Stimulated activated CD4-positive, alpha-beta T cell treated with anti-CD3 and anti-CD28 coated beads, Interleukin-4, amount 100 ng/mL, for 4 hours (primary cell): ENCODE measurements around the gene HMCN2.

Experiments
- DNase-seq, 2 experiments: peaks; one replicate each; pipeline ENCODE4 v3.0.0-alpha.2; 2020

The HMCN2 gene

DNA sequence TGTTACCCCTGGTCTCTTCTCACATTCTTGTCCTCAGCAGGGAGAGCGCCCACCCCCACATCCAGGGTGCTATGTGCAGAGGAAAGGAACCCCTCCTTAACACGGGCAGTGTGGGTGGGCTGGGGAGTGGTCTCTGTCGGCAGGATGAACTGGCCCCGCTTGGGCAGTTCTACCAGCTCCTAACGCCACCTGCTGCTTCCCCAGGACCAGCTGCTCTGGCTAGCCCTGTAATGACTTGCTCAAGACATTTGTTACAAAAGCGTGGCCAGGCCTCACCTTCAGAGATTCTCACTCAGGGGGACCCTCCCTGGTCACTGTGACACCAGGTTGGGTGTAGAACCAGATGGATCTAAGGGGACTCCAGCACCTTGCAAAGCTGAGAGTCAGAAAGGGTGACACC is 82.4 kb downstream of the HMCN2 start:
- no peak for DNase-seq

GRCh38 chr9:130348341-130348740 is 82.8 kb downstream of the HMCN2 start:
- no peak for DNase-seq

DNA sequence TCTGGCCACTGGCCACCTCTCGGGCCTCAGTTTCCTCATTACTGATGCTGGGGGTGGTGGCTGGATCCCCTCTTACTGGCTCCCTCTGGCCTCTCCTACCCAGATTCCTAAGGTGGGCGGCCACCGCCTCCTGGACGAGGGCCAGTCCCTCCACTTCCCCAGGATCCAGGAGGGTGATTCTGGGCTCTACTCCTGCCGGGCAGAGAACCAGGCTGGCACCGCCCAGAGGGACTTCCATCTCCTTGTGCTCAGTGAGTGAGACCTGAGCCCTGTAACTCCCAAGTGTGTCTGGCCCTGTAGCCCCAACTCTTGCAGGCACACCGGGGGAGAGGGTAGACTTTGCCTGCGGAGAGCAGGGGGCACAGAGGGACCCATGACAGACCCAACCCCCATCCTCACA is 83.3 kb downstream of the HMCN2 start:
- DNase-seq, result no peak

- DNase-seq, result no peak
Measured at GRCh38 chr9:130349398-130349797, 83.8 kb downstream of the HMCN2 start.

DNA sequence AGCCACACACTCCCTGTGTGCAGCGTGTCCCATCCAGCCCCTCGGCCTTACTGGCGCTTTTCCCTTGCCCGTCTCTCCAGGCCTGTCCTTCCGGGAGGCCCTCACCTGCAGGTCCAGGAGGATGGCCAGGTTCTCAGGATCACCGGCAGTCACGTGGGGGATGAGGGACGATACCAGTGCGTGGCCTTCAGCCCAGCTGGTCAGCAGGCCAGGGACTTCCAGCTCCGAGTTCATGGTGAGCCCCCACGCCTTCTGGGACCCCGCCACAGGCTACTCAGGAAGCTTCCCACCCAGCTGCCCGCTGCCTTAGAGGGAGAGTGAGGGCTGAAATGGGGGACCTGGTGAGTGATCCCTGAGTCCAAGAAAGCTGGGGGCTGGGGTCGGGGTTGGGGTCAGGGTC is 85.8 kb downstream of the HMCN2 start:
- no peak for DNase-seq

- no peak for DNase-seq
Measured at GRCh38 chr9:130352081-130352480, 86.5 kb downstream of the HMCN2 start.

DNA sequence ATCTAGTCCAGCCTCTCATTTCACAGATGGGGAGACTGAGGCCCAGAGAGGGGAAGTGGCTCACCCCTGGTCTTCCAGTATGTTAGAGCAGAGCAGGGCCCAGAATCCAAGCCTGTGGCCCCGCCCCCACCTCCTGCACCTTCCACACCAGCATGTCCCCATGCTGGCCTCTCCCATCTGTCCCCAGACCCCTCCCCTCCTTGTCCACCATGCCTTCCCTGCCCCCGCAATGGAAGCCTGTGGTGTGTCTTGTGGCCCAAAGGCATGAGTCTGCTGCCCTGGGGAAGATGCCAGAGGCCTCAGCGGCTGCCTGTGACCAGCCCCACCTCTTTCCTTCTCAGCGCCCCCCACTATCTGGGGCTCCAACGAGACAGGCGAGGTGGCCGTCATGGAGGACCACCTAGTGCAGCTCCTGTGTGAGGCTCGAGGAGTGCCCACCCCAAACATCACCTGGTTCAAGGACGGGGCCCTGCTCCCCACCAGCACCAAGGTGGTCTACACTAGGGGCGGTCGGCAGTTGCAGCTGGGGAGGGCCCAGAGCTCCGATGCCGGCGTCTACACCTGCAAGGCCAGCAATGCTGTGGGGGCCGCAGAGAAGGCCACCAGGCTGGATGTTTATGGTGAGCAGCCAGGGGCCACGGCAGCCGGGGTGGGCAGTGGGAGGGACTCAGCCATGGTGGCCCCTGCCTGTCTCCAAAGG is 87.2 kb downstream of the HMCN2 start:
- DNase-seq, result no peak

DNA sequence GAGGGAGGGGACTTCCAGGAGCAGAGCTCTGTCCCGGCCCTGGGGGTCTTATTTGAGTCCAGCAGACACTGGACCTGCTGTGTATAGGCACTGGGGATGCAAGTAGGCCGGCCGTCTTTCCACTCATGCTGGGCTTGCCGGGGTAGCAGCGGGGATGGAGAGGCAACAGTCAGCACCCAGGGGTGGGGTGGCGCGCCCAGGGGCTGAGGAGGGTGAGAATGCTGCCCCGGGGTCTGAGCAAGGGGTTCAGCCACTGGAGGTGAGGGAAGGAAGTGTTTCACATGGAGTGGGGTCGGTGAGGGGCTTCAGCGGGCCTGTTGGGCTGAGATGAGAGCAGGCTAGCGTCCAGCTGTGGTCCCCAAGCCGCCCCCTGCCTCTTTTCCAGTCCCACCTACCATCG is 88.8 kb downstream of the HMCN2 start:
- DNase-seq, result no peak

DNA sequence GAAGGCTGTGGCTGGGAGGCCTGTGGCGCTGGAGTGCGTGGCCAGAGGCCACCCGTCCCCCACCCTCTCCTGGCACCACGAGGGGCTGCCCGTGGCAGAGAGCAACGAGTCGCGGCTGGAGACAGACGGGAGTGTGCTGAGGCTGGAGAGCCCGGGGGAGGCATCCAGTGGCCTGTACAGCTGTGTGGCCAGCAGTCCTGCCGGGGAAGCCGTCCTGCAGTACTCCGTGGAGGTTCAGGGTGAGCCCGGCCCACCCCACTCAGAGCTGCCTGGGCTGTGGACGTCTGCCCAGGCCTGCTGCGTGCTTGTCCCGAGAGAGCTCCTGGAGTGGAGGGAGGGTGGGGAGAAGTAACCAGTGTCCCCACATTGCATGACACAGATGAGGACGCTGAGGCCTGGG is 89.2 kb downstream of the HMCN2 start:
- no peak for DNase-seq

GRCh38 chr9:130356033-130356432 is 90.5 kb downstream of the HMCN2 start:
- DNase-seq, result no peak

DNA sequence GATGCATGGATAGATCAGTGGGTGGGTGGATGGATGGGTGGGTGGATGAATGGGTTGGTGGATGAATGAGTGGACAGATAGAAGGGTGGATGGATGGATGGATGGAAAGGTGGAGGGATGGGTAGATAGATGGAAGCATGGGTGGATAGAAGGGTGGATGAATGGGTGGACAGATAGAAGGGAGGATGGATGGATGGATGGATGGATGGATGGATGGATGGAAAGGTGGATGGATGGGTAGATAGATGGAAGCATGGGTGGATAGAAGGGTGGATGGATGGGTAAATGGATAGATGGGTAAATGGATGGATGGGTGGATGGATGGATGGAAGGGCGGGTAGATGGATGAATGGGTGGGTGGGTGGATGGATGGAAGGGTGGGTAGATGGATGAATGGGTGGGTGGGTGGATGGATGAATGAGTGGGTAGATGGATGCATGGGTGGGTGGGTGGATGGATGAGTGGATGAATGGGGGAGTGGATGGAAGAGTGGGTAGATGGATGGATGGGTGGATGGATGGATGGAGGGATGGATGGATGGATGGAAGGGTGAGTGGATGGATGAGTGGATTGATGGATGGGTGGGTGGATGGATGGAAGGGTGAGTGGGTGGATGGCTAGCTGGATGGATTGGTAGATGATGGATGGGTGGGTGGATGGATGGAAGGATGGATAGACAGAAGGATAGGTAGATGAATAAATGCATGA is 91.5 kb downstream of the HMCN2 start:
- DNase-seq, result no peak

- DNase-seq, result no peak
Measured at GRCh38 chr9:130358928-130359327, 93.4 kb downstream of the HMCN2 start.

GRCh38 chr9:130359819-130360218 is 94.3 kb downstream of the HMCN2 start:
- no peak for DNase-seq

DNA sequence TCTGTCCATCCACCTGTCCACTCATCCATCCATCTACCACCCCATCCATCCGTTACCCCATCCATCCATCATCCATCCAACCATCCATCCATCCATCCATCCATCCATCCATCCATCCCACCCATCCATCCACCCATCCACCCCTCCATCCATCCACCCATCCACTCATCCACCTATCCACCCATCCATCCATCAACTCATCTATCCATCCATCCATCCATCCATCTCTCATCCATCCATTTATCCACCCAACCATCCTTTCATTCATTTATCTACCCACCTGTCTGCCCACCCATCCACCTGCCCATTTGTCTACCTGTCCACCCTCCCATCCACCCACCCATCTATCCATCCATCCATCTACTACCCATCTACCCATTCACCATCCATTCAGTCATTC is 95.1 kb downstream of the HMCN2 start:
- DNase-seq, result no peak

DNA sequence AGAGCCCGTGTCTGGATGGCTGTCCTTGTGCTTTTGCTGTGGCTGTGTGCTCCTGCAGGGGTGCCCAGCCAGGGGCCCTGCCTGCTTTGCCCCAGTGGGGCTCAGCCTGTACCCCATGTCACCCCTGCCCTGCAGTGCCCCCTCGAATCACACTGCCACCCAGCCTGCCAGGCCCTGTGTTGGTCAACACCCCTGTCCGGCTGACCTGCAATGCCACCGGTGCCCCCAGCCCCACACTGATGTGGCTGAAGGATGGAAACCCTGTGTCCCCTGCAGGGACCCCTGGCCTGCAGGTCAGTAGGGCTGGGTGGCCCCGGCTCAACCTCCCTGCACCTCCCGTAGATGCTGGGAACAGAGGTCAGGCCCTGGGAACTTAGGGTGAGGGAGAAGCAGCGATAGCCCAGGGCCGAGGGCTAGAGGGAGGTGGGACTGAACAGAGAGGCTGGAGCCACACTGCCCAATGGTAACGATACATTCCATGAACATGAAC is 96.4 kb downstream of the HMCN2 start:
- DNase-seq, result no peak

GRCh38 chr9:130362691-130363090 is 97.1 kb downstream of the HMCN2 start:
- DNase-seq, result no peak

DNA sequence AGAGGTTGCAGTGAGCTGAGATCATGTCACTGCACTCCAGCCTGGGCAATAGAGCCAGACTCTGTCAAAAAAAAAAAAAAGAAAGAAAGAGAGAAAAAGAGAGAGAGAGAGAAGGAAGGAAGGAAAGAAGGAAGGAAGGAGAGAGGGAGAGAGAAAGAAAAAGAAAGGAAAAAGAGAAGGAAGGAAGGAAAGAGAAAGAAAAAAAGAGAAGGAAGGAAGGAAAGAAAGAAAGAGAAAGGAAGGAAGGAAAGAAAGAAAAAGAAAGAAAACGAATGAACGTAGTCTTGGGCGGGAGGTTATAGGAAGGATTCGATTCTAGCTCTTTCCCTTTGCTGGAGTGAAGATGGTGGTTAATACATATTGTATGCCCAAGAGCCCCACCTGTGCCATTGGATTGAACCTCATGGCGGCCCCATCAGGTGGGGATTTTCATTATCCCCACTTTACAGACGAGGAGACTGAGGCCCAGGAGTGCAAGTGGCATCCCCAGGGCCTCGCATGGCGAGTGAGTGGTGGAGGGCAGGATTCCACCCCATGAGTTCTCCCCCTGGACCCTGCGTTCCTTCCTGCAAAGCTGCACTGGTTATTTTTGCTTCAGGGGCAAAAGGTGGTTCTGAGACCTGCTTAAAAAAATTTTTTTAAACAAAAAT is 98.3 kb downstream of the HMCN2 start:
- DNase-seq, result no peak

DNA sequence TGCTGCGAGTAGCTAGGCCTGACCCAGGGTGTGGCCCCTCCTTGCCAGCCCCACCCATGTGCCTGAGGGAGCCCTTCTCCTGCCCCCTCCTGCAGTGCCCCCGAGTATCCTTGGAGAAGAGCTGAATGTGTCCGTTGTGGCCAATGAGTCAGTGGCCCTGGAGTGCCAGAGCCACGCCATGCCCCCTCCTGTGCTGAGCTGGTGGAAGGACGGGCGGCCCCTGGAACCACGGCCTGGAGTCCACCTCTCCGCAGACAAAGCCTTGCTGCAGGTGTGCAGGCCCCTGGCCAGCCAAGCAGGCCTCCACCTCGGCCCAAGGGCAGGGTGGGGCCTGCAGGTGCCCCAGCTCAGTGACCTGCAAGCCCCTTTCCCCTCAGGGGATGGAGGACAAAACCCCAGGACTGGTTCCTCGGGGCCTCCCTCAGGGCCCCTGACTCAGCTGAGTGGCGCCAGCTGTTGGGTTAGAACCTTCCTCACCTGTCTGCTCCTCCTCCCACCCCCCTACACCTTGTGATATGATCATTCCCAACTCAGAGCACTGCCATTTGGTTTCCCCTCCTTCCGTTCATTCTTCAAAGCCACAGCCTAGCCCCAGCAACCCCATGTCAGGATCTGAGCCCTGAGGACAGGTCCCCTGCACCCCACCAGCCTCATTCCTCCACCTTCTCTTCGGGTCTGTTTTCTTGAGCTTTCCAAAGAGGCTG is 99.2 kb downstream of the HMCN2 start:
- DNase-seq, result no peak

- no peak for DNase-seq
Measured at GRCh38 chr9:130365323-130365721, 99.8 kb downstream of the HMCN2 start.

- DNase-seq, result no peak
Measured at GRCh38 chr9:130366072-130366471, 100.5 kb downstream of the HMCN2 start.

DNA sequence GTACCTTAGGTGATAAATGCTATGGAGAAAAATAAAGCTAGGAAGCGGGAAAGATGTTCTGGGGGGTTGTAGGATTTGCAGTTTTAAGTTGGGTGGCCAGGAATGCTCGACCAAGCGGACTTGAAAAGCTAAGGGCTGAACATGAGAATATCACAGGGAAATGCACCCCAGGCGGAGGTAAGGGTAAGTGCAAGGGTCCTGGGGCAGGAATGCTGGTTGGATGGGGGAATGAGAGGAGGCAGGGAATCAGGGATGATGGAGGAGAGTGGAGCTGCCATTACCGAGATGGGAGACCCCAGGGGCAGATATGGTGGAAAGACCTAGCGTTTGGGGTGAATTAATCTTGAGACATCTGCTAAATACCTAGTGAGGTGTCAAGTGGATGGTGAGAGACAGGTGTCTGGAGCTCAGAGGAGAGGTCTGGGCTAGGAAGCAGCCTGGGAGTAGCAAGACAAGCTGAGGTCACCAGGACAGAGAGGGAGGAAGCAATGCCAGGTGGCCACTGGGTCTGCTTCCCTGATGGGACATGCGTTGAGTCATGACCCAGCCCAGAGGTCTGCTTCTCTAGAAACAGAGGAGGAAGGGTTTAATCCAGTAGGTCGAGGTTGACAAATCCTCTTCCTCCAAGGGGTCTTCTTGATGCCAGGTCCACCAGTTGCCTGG is 101.5 kb downstream of the HMCN2 start:
- no peak for DNase-seq

GRCh38 chr9:130368631-130369103 is 103.1 kb downstream of the HMCN2 start:
- DNase-seq, result peak in 1 of 2 experiments; percentile 23

DNA sequence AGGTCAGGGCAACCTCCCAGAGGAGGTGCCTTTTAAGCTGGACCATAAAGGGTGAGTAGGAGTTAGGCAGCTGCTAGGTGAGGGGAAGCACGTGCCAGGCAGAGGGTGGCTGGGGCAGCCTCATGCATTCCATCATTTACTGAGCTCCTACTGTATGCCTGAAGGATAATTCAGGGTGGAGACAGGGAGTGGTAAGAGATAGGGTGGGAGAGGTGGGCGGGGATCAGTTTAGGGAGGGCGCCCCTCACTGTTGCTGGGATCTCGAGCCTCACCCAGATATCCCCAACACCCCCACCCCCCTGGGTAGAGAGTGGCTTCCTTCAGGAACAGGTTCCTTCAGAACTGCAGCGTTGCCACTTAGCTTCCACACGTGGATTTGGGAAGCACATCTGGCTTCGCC is 104.7 kb downstream of the HMCN2 start:
- no peak for DNase-seq
